GM12874 (cell line): ENCODE results near the gene CDKN2B-AS1.

ENCODE experiments used
- TF ChIP-seq, protein P1 (sequence below): IDR thresholded peaks from 2 replicates; pipeline ENCODE4 v1.5.1; 2011; ENCODE audit warnings: low read depth, mild to moderate bottlenecking, control low read depth, low read length, moderate library complexity; ENCODE audit not compliant: insufficient read depth

CDKN2B-AS1 gene

DNA sequence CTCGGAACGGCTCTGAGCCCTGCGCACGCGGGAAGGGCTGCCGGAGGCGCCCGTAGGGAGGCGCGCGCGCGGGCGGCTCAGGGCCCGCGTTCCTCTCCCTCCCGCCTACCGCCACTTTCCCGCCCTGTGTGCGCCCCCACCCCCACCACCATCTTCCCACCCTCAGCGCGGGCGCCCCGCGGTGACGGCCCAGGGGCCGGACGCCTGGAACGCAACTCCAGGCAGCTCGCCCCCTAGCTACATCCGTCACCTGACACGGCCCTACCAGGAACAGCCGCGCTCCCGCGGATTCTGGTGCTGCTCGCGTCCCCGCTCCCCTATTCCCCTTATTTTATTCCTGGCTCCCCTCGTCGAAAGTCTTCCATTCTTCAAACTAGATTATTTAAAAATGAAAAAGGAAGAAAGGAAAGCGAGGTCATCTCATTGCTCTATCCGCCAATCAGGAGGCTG, at the start of gene CDKN2B-AS1:
Gene CDKN2B-AS1, plus strand, starts transcription at position 236 of the 450 bp plus-strand sequence.
- TF ChIP-seq, protein P1, sequence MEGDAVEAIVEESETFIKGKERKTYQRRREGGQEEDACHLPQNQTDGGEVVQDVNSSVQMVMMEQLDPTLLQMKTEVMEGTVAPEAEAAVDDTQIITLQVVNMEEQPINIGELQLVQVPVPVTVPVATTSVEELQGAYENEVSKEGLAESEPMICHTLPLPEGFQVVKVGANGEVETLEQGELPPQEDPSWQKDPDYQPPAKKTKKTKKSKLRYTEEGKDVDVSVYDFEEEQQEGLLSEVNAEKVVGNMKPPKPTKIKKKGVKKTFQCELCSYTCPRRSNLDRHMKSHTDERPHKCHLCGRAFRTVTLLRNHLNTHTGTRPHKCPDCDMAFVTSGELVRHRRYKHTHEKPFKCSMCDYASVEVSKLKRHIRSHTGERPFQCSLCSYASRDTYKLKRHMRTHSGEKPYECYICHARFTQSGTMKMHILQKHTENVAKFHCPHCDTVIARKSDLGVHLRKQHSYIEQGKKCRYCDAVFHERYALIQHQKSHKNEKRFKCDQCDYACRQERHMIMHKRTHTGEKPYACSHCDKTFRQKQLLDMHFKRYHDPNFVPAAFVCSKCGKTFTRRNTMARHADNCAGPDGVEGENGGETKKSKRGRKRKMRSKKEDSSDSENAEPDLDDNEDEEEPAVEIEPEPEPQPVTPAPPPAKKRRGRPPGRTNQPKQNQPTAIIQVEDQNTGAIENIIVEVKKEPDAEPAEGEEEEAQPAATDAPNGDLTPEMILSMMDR = no peak

DNA sequence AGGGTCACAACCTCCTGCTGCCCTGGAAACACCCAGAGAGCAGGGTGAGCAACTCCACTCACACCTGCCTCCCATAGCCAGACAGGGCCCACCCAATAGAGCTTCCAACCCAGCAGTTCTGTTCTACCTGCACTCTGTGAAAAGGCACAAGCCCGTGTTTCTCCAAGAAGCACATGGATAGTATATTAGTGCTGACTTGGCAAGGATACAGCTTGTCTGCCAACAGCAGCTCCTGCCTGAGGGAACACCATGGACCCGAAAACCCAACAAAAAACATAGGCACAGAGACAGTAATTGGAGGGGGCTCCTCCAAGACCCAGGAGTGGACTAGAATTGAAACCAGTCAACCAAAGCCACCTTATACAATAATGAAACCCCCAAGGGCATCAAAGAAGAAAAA, 49.0 kb upstream of the CDKN2B-AS1 start:
- TF ChIP-seq, protein P1 = no peak

DNA sequence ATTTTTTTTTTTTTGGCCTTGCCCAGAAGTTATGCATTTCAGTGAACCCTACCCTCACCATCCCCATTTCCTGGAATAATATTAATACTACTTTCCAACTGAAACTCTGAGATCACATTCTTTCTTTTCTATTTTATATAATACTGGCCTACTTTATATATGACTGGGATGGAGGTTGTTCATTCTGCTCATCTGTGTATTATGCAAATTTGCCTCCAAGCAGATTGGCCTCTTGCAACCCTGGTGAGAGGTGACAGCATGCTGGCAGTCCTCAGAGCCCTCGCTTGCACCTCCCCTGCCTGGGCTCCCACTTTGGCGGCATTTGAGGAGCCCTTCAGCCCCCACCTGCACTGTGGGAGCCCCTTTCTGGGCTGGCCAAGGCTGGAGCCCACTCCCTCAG, 35.8 kb upstream of the CDKN2B-AS1 start:
- TF ChIP-seq, protein P1 = no peak

DNA sequence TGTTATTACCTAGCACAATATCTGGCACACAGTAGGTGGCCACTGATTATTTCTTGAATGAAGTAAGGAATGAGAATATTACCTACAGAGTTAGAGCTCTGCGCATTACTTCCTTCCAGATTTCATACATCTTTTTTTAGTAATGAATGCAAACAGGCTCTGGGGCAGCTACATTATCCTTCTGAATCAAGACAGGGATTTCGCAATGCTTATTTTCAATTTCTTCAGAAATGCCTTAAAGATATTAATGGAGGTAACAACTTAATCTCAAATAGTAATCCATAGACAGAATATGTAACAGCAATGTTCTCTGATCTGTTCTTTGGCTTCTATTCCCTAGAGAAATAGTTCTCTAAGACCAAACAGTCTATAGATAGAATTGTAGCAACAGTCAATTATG, 33.0 kb upstream of the CDKN2B-AS1 start:
- TF ChIP-seq, protein P1 = no peak

DNA sequence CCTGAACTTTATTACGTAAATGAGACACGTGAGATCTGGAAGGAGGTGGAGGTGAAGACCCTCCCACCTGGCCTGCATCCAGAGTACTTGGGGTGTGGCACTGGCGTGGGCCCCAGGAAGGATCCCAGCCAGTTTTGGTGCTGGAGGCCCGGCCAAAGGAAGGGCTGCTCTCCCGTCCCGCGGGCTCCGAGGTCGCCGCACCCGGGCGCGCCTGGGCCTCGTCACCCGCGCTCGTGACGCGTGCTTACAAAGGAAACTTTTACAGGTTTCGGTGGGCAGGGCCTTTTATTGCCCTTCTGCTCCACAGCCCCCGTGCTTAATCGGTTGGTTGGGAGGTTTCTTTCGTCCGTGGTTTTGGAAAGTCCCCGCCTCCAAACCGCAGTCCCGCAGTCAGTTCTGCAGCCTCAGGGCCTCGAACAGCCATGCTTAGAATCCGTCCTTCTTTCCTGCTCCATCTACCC, 29.6 kb upstream of the CDKN2B-AS1 start:
- TF ChIP-seq, protein P1 = no peak

DNA sequence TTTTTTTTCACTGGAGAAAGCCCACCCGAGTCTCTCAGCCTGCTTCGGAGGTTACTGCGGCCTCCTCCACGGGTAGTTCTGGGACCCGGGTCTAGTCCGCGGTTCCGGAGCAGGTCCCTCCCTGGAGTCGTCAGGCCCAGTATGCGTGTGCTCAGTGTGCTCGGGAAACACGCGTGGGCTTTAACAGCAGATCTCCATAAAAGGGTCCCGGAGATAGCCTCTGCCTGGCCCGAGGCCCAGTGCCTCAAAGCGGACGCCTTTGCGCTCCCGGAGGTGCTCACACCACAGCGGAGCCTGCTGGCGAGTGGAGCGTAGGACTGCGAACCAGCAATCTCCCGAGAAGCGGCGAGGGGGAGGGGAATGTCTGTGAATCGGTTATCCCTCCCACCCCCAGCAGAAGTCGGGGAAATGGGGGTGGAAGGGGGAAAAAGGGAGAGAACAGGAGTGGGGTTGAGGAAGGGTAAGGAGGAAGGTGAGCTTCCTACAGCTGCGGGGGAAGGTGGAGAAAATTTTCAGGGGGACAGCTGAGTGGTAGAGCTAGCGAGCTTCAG, 29.1 kb upstream of the CDKN2B-AS1 start:
- TF ChIP-seq, protein P1 = peak; percentile 58

DNA sequence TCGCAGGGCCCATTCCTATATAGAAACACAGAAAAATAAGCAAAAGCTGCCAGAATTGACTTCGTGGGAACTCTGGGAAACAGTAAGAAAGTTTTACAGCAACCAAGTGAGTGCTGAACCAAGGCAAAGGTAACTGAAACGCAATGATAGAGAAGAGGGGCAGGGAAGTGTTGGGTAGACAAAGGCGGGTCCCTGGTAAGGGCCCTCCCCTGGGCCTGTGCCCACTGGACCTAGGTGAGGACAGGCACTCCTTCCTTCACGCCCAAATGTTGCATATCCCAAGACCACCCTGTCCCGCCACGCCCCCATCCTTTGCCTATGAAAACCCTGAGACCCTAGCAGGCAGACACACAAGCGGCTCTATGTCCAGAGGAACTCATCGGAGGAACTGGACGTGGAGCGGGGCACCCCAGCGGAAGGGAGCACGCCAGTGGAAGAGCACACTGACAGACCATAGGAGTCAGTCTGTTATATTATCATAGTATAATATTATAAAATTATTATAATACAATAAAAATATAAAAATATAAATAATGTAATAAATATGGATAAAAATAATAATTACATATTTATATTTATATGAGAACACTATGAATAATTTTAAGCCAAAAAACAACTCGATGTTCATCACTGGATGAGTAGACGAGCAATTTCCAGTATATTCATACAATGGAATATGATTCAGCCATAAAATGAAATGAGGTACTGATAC, 28.3 kb upstream of the CDKN2B-AS1 start:
- TF ChIP-seq, protein P1 = no peak
